GM12872 (cell line): ENCODE measurements around the gene SPTBN1.

Experiments used
- TF ChIP-seq, protein P1 (sequence below): IDR thresholded peaks from 3 replicates; pipeline ENCODE4 v1.5.1; 2011; ENCODE audit warnings: low read depth, mild to moderate bottlenecking, low read length, moderate library complexity; ENCODE audit not compliant: insufficient read depth

SPTBN1 gene

DNA sequence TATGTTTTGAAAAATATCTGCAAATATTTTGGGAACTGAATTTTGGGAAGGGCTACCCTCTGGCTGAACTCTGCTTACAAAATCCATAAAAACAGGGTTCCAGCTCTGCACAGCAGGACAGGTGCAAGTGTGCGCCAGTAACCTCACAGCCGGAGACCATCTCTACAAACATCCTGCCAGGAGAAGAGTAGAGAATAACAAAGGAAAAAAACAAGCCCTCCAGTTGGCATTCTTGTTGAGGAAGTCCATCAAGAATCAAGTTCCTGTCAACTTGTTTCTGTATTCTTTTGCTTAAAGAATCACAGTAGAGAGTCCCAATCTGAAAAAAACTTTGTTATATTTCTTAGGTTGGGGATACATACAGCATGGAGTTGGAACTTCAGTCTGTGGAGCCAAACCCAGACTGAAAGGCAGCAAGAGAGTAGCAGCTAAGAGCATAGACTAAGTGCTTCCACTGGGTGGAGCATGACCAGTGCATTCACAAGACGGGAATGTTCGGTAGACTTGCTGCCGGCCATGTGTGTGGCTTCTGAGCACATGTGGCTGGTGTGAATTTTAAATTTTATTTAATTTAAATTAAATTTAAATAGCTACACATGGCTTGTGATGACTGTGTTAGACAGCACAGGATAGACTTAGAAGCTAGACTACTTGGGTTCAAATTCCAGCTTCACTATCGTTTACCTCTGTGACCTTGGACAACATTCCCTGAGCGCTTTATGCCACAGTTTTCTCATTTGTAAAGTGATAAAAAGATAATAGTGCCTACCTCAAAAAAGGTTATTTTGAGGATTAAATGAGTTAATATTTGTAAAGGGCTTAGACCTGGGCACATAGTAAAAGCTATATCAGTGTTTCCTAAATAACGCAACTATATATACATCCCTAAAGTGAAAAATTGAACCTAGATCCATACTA lies 41.9 kb downstream of the SPTBN1 start:
- TF ChIP-seq, protein P1, sequence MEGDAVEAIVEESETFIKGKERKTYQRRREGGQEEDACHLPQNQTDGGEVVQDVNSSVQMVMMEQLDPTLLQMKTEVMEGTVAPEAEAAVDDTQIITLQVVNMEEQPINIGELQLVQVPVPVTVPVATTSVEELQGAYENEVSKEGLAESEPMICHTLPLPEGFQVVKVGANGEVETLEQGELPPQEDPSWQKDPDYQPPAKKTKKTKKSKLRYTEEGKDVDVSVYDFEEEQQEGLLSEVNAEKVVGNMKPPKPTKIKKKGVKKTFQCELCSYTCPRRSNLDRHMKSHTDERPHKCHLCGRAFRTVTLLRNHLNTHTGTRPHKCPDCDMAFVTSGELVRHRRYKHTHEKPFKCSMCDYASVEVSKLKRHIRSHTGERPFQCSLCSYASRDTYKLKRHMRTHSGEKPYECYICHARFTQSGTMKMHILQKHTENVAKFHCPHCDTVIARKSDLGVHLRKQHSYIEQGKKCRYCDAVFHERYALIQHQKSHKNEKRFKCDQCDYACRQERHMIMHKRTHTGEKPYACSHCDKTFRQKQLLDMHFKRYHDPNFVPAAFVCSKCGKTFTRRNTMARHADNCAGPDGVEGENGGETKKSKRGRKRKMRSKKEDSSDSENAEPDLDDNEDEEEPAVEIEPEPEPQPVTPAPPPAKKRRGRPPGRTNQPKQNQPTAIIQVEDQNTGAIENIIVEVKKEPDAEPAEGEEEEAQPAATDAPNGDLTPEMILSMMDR = peak; percentile 27; the same call in 2 of the 3 replicates

DNA sequence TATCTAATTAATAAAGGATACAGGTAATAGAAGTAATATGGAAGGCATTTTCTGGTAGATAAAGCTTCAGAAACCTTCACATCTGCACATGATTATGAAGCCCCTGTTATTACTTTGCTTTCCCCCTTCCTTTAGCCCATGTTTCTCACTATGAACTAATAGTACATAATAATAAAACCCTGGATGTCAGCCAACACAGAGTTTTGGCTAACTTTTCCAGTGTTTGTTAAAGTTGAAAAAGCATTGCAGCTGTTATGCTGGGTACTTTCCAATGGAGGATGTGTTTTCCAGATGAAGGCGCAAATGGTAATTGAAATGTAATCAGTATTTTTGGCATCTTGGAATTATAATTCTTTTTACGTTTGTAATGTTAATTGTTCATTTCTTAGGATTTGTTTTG lies 43.5 kb downstream of the SPTBN1 start:
- TF ChIP-seq, protein P1 = no peak

DNA sequence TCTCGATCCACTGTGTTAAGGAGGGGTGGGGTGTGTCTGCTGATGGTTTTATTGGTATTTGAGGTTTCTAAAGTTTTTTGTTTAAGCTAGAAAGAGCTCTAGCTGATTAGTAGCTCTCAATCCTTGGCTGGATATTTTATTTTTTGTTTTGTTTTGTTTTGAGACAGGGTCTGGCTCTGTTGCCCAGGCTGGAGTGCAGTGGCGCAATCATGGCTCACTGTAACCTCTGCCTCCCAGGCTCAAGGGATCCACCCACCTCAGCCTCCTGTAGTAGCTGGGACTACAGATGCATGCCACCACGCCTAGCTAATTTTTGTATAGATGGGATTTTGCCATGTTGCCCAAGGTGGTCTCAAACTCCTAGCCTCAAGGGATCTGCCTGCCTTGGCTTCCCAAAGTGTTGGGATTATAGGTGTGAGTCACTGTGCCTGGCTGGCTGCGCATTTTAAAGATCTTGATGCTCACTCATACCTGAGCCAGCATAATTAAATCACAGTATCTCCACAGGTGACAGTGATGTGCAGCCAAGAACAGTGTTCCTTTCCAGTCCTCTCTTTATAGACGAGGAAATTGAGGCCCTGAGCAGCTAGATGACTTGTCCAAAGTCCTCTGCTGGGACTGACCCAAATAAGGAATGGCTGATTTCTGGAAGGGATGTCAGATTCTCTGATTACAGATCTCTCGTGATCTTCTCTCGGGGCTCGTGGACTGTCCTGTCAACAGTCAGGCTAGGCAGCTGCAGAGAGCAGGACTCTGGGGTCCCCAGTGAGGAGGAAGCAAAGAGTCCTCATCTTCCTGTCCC lies 44.5 kb downstream of the SPTBN1 start:
- TF ChIP-seq, protein P1 = no peak

DNA sequence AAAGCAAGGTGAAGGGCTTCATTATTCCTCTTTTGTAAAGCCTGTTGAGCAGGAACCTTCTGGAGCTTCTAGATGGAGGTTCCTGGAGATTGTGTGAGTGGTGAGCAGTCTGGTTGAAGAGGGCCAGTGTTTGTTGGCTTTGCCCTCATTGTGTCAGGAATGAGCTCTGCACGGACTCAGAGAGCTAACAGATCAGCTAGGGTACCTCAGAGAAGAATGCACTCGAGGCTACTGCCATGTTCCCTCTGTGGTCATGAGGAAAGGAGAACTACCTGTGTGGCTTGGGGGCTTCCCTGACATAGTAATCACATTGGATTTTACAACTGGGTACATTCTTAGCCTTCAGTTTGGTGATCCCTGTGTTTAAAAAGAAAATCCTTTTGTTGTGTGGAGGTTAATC lies 46.6 kb downstream of the SPTBN1 start:
- TF ChIP-seq, protein P1 = no peak

DNA sequence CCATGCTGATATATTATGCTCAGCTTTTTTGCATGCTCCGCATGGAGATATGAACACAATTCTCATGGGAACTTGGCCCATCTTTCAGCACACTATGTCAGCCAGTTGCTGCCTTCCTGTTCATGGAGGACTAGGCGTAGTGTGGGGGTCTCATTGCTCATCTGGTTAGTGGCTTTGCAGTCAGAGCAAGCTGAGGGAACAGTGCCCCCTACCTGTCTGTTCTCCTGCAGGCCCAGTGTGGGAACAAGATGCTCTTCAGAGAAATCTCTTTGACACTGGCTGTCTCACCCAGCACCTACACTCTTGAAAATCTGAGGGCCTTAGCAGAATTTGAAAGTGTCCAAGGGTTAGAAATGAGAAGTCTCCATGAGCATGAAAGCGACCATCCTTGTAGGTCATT lies 47.1 kb downstream of the SPTBN1 start:
- TF ChIP-seq, protein P1 = peak; percentile 90

DNA sequence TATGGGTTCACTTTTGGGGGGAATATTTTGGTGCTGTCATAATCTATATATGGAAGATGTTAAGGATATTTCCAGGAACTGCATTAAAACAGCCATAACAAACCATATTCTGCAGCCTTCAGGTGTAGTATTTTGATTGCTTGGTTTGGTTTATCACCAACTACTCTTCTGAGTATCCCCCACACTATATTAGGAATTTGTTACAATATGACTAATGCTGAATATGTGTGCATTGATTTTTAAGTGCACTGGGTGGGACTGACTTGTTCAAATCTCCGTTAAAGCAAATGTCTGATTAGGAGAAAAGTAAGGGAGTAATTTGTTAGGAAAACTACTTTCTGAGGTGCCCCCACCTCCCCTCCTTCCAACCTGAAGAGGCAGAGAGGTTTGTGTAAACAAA lies 47.7 kb downstream of the SPTBN1 start:
- TF ChIP-seq, protein P1 = no peak

DNA sequence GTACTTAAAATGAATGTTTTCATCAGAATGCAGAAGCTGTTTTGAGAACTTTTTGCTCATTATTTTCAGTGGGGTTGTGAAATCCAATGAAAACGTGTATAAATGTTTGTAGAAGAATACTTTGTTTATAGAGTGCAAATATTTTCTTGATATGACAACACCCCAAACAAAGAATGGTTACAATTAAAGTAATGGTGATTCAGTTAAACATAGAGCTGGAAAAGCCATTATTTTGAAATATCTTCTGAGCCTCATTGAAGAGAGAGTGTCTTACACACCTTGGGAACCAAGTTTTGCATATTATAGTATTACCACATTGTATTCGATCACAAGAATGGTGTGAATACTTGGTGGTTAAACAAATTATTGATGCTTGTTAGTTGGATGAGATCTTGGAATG lies 48.7 kb downstream of the SPTBN1 start:
- TF ChIP-seq, protein P1 = no peak
